ENCODE measurements around the gene ABCA13.

GRCh38 chr7:48505466-48505865, 334.2 kb downstream of the ABCA13 start:
- TF ChIP-seq, protein P1, sequence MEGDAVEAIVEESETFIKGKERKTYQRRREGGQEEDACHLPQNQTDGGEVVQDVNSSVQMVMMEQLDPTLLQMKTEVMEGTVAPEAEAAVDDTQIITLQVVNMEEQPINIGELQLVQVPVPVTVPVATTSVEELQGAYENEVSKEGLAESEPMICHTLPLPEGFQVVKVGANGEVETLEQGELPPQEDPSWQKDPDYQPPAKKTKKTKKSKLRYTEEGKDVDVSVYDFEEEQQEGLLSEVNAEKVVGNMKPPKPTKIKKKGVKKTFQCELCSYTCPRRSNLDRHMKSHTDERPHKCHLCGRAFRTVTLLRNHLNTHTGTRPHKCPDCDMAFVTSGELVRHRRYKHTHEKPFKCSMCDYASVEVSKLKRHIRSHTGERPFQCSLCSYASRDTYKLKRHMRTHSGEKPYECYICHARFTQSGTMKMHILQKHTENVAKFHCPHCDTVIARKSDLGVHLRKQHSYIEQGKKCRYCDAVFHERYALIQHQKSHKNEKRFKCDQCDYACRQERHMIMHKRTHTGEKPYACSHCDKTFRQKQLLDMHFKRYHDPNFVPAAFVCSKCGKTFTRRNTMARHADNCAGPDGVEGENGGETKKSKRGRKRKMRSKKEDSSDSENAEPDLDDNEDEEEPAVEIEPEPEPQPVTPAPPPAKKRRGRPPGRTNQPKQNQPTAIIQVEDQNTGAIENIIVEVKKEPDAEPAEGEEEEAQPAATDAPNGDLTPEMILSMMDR (conservative IDR thresholded peaks at IDR 0.05) = no peak
- no peak for TF ChIP-seq ZFX (IDR thresholded peaks at IDR 0.05)
